ENCODE results near the gene CCDC77.

Gene CCDC77

DNA sequence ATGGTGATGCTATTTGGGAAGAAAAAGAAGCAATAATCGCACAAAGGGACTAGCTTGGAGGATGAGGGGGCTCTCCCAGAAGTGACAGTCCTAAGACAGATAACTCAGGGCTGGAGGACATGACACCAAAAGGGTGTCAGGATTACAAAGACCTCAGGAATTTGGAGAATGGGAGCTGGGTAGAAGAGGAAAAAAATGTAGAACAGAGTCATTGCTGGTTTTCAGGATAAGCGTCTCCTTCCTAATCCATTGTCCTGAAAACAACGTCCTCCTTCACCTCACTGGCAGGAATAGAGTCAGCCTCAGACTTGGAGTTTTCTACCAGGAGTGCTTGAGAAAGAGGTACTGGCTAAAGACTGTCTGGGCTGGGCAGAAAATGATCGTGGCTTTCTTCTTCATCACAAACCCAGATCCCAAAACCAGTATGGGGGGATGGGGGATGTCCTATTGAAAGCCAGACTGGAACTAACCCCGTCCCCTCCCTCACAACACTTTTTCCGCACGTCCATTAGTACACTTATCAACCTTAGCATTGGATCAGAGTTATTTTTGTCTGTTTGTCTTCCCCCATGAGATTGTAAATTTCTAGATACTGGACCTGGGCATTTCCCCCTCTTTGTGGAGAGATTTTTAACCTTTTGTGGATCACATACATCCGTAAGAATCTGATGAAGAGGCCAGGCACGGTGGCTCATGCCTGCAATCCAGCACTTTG, 72.6 kb downstream of the CCDC77 start:
- TF ChIP-seq, protein P1, sequence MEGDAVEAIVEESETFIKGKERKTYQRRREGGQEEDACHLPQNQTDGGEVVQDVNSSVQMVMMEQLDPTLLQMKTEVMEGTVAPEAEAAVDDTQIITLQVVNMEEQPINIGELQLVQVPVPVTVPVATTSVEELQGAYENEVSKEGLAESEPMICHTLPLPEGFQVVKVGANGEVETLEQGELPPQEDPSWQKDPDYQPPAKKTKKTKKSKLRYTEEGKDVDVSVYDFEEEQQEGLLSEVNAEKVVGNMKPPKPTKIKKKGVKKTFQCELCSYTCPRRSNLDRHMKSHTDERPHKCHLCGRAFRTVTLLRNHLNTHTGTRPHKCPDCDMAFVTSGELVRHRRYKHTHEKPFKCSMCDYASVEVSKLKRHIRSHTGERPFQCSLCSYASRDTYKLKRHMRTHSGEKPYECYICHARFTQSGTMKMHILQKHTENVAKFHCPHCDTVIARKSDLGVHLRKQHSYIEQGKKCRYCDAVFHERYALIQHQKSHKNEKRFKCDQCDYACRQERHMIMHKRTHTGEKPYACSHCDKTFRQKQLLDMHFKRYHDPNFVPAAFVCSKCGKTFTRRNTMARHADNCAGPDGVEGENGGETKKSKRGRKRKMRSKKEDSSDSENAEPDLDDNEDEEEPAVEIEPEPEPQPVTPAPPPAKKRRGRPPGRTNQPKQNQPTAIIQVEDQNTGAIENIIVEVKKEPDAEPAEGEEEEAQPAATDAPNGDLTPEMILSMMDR (IDR thresholded peaks at IDR 0.05; ENCODE audit: control insufficient read depth, insufficient read depth, low read depth, low read length, missing control alignments) = no peak
- H3K4me3 ChIP-seq (ENCODE audit: control insufficient read depth, low read depth, low read length) = no peak overlapping the region
- DNase-seq (ENCODE audit: low read depth) = no peak

DNA sequence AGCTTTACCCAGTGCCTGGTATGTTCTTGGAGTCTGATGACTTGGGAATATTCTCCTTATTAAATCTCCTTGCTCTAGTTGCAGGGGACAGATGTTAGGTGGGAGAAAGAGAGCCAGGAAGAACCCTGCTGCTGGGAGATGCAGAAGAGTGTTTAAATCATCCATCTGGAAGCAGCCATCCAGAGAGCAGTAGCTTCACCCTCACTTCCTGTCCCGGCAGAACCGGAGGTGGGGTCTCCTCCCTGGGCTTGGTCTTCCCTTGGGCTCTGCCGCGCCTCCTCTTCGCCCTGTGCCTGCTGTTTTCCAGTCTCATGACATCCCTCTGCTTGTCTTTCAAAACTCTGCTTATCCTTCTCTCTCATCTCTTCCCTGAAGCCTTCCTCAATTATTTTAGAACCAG, 73.8 kb downstream of the CCDC77 start:
- TF ChIP-seq, protein P1 (IDR thresholded peaks at IDR 0.05; ENCODE audit: control insufficient read depth, insufficient read depth, low read depth, low read length, missing control alignments) = no peak

DNA sequence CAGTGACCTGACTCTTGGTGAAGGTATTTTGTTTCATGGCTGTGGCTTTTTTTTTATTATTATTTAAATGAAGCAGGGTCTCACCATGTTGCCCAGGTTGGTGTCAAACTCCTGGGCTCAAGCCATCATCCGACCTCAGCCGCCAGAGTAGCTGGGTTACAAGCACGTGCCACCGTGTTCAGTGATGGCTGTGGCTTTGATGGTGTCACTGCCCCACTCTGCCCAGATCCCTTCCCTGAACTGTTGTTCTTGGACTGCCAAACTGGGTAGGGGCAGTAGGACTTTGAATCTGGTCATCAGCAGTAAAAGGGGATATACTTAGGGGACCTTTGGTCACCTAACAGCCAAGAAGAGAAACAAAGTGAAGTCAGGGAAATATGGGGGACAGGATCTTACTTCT, 77.7 kb downstream of the CCDC77 start:
- no peak overlapping the region for H3K4me3 ChIP-seq (ENCODE audit: control insufficient read depth, low read depth, low read length)
- no peak for DNase-seq (ENCODE audit: low read depth)
- TF ChIP-seq, protein P1 (IDR thresholded peaks at IDR 0.05; ENCODE audit: control insufficient read depth, insufficient read depth, low read depth, low read length, missing control alignments) = no peak

More for the DNA sequence above, 73.8 kb downstream of the CCDC77 start:
- no peak overlapping the region for H3K4me3 ChIP-seq (ENCODE audit: control insufficient read depth, low read depth, low read length)
- DNase-seq (ENCODE audit: low read depth) = no peak

DNA sequence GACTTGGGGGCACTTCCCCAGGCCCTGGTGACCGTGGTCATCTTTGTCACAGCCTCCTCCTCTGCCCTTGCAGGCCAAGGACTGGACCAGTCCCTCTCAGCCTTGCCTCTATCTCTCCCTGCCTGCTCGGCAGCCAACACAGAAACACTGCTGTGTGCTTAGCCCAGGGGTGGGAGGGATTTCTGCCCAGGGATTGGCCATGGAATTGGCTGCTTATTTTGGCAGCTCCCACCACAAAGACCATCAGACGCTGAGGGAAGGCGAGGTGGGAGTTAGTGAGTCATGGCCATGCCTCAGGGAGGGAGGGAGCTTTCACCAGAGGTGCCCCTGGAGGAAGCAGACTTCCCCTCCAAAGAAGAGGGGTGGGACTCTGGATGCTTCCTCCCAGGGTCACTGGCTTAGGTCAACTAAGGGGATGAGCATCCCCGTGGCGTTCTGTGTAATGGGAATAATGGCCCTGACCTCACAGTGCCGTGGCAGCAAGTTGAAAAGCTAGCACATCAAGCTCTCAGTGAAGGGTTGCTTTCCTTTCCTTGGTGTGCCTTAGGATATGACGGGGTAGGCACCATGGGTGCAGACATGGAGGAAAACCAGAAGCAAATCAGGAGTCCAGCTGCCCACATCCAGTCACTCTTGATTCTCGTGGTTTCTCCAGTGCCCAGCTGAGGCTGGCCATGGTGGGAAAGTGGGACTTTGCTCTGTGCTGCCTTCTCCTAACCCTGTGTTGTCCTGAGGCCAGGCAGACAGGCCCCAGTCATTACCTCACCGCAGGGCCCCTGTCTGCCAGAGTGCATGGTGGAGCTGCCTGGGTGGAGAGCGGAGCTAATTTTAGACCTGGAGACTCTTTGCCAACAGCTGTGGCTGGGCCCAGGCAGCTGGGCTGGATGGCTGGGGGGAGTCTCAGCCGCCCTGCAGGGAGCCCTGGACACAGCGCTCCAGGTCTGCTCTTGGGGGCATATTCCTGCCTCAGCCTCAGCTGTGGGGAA, 79.7 kb downstream of the CCDC77 start:
- H3K4me3 ChIP-seq (ENCODE audit: control insufficient read depth, low read depth, low read length) = no peak overlapping the region
- no peak for DNase-seq (ENCODE audit: low read depth)
- TF ChIP-seq, protein P1 (IDR thresholded peaks at IDR 0.05; ENCODE audit: control insufficient read depth, insufficient read depth, low read depth, low read length, missing control alignments) = no peak

DNA sequence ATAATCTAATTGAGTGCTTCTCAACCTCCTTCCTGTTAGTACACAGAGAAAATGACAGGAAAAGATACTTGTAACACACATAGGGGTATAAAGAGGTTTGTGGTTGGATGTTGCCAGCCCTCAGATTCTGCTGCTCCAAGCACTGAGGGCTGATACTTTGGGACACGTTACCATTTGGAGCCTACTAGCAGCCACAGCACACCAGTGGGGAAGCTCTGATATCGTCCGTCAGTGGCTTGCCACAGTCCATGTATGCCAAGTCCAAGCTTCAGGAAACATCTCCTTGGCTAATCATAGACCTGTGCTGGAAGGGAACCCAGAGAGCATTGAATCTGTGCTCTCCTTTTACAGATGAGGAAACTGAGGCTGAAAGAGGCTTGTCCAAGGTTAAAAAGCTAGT, 80.6 kb downstream of the CCDC77 start:
- no peak for DNase-seq (ENCODE audit: low read depth)
- TF ChIP-seq, protein P1 (IDR thresholded peaks at IDR 0.05; ENCODE audit: control insufficient read depth, insufficient read depth, low read depth, low read length, missing control alignments) = no peak
- H3K4me3 ChIP-seq (ENCODE audit: control insufficient read depth, low read depth, low read length) = no peak overlapping the region

DNA sequence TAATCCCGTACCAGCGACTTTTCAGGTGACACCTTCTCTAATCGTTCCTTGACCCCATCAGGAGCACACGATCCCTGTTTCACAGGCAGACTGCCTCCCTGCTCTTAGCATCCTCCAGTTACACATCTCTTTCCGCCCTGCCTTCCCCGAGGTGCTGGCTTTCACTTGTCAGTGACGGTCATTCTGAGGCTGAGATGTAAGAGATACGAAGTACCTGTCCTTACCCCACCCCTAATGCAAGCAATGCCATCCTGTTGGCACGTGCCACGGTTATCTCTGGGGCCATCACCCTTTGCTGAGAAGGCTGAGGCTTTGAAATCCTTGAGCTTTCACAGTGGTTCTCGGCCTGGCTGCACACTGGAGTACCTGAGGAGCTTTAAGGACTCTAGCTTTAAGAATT, 82.7 kb downstream of the CCDC77 start:
- no peak overlapping the region for H3K4me3 ChIP-seq (ENCODE audit: control insufficient read depth, low read depth, low read length)
- TF ChIP-seq, protein P1 (IDR thresholded peaks at IDR 0.05; ENCODE audit: control insufficient read depth, insufficient read depth, low read depth, low read length, missing control alignments) = no peak
- no peak for DNase-seq (ENCODE audit: low read depth)
